K562 (cell line): ENCODE data around the gene NUPR1. TPM values are rescaled to one million over a fixed set of nuclear protein-coding genes. Genes with fewer than 3 reads are reported as not detected.
A peak's percentile ranks its signal among the peaks of the same experiment; 100 is the strongest.

Experiments
- ARHGAP35 ChIP-seq: fragments of 450-650 bp; IDR thresholded peaks from 2 replicates; pipeline ENCODE4 v1.6.1; 2018; ENCODE audit not compliant: partially characterized antibody
- CREB1 ChIP-seq, 2 experiments: sonication (generic) in 1 of 2; formaldehyde crosslinking in 1 of 2; IDR thresholded peaks; 2 replicates each; pipeline versions ENCODE4 v1.6.1 to v1.8.0; 2012 to 2022; ENCODE audit warnings: inconsistent platforms in 1 of 2, mild to moderate bottlenecking in 1 of 2, missing genetic modification reagents in 1 of 2, moderate library complexity in 1 of 2
- DMBX1 ChIP-seq: fragments of 250-450 bp; sonication (Bioruptor Pico); IDR thresholded peaks from 2 replicates; pipeline ENCODE4 v1.8.0; 2022; ENCODE audit warnings: inconsistent platforms, mild to moderate bottlenecking, moderate library complexity, borderline replicate concordance
- DNMT1 ChIP-seq: fragments of 450-650 bp; IDR thresholded peaks from 2 replicates; pipeline ENCODE4 v1.6.1; 2016; ENCODE audit warnings: antibody characterized with exemption, mild to moderate bottlenecking
- E2F3 ChIP-seq: fragments of 250-450 bp; sonication (Bioruptor Pico); IDR thresholded peaks from 2 replicates; pipeline ENCODE4 v1.4.0; 2020; ENCODE audit warnings: mild to moderate bottlenecking
- FOS ChIP-seq: IDR thresholded peaks from 3 replicates; pipeline ENCODE4 v1.6.1; 2011; ENCODE audit not compliant: insufficient read length; ENCODE audit errors: extremely low read depth
- JUND ChIP-seq, 2 experiments: IDR thresholded peaks; 2 replicates in 1 of 2; 3 replicates in 1 of 2; pipeline ENCODE4 v1.6.1; 2011; ENCODE audit warnings: borderline replicate concordance in 2 of 2, low read depth in 2 of 2, low read length in 2 of 2, improper control_type of control experiment in 1 of 2, missing biosample characterization in 1 of 2, missing genetic modification characterization in 1 of 2, missing genetic modification reagents in 1 of 2
- LCOR ChIP-seq: sonication (generic); formaldehyde crosslinking; IDR thresholded peaks from 2 replicates; pipeline ENCODE4 v1.8.0; 2022; ENCODE audit warnings: mild to moderate bottlenecking, missing genetic modification reagents
- MAFF ChIP-seq: IDR thresholded peaks from 2 replicates; pipeline ENCODE4 v1.6.1; 2012; ENCODE audit warnings: low read length, improper control_type of control experiment
- MBD2 ChIP-seq: sonication (generic); IDR thresholded peaks from 2 replicates; pipeline ENCODE4 v1.6.1; 2016; ENCODE audit warnings: low read depth, borderline replicate concordance
- MEF2D ChIP-seq: conservative IDR thresholded peaks from 2 replicates; pipeline ENCODE4 v1.6.1; 2016; ENCODE audit warnings: low read depth, missing genetic modification characterization, missing compliant biosample characterization
- PYGO2 ChIP-seq: fragments of 450-650 bp; IDR thresholded peaks from 2 replicates; pipeline ENCODE4 v1.6.1; 2016; ENCODE audit warnings: mild to moderate bottlenecking, missing genetic modification characterization, moderate library complexity, missing compliant biosample characterization
- RBBP5 ChIP-seq: fragments of 200-600 bp; sonication (generic); IDR thresholded peaks from 2 replicates; pipeline ENCODE4 v1.6.1; 2012; ENCODE audit warnings: borderline replicate concordance, mild to moderate bottlenecking, low read length, control low read depth, inconsistent platforms; ENCODE audit not compliant: insufficient read depth, poor library complexity, severe bottlenecking
- SLC30A9 ChIP-seq: fragments of 250-450 bp; sonication (Bioruptor Pico); IDR thresholded peaks from 2 replicates; pipeline ENCODE4 v1.8.0; 2022; ENCODE audit warnings: mild to moderate bottlenecking, moderate library complexity
- TCF3 ChIP-seq: sonication (generic); formaldehyde crosslinking; IDR thresholded peaks from 2 replicates; pipeline ENCODE4 v1.4.0; 2020; ENCODE audit warnings: mild to moderate bottlenecking, missing genetic modification reagents
- TGIF2 ChIP-seq: sonication (generic); formaldehyde crosslinking; IDR thresholded peaks from 2 replicates; pipeline ENCODE4 v1.8.1; 2022; ENCODE audit warnings: mild to moderate bottlenecking, missing genetic modification reagents, moderate library complexity
- YY1 ChIP-seq, 3 experiments: IDR thresholded peaks; 2 replicates each; pipeline ENCODE4 v1.6.1; 2011; ENCODE audit warnings: low read length in 2 of 3, mild to moderate bottlenecking in 2 of 3, moderate library complexity in 2 of 3, borderline replicate concordance in 1 of 3, control low read depth in 1 of 3, low read depth in 1 of 3; ENCODE audit not compliant: insufficient read depth in 3 of 3, insufficient replicate concordance in 2 of 3, control insufficient read depth in 1 of 3, insufficient read length in 1 of 3; ENCODE audit errors: extremely low read depth in 1 of 3
- ZEB2 ChIP-seq: fragments of 450-650 bp; IDR thresholded peaks from 2 replicates; pipeline ENCODE4 v1.6.1; 2016
- ZZZ3 ChIP-seq: fragments of 450-650 bp; IDR thresholded peaks from 2 replicates; pipeline ENCODE4 v1.6.1; 2016; ENCODE audit warnings: antibody characterized with exemption, mild to moderate bottlenecking, moderate library complexity
- polyA plus RNA-seq, 8 experiments: library from polyadenylated mRNA; depleted of rRNA in 4 of 8; stranded (reverse) in 5 of 8; unstranded in 3 of 8; fragments of >200 nt; fragmentation: Nextera tagmentation in 2 of 8; fragmentation: Illumina TruSeq in 1 of 8; extraction: Ambion mirVana in 2 of 8; extraction: Trizol in 1 of 8; gene quantifications; 2 replicates each; pipeline versions ENCODE4 v1.2.1 to v1.2.3, GENCODE V29; 2011 to 2014; ENCODE audit warnings: inconsistent platforms in 1 of 8, missing spikeins in 1 of 8
- total RNA-seq, 7 experiments: library from RNA; depleted of rRNA in 6 of 7; stranded (reverse); fragments of >200 nt in 6 of 7; fragmentation: Illumina TruSeq in 2 of 7; extraction: Trizol in 2 of 7; gene quantifications; 2 replicates each; pipeline versions ENCODE4 v1.2.1 to v1.2.3, GENCODE V29; 2011 to 2021; ENCODE audit warnings: low replicate concordance in 1 of 7
- TF ChIP-seq, protein P1 (sequence below): sonication (generic); formaldehyde crosslinking; IDR thresholded peaks from 2 replicates; pipeline ENCODE4 v1.8.0; 2023; ENCODE audit warnings: missing genetic modification reagents, mild to moderate bottlenecking, borderline replicate concordance
- TF ChIP-seq, protein P2 (sequence below): fragments of 450-650 bp; formaldehyde crosslinking; IDR thresholded peaks from 2 replicates; pipeline ENCODE4 v1.4.0; 2020; ENCODE audit warnings: mild to moderate bottlenecking, moderate library complexity

Gene NUPR1
- total and polyA plus RNA-seq, 9 of the 15 experiments (the other 6 are each of a cell fraction or from before 2014, with no cell fraction given) = 0.07 to 1.5 (median 0.27) TPM

DNA sequence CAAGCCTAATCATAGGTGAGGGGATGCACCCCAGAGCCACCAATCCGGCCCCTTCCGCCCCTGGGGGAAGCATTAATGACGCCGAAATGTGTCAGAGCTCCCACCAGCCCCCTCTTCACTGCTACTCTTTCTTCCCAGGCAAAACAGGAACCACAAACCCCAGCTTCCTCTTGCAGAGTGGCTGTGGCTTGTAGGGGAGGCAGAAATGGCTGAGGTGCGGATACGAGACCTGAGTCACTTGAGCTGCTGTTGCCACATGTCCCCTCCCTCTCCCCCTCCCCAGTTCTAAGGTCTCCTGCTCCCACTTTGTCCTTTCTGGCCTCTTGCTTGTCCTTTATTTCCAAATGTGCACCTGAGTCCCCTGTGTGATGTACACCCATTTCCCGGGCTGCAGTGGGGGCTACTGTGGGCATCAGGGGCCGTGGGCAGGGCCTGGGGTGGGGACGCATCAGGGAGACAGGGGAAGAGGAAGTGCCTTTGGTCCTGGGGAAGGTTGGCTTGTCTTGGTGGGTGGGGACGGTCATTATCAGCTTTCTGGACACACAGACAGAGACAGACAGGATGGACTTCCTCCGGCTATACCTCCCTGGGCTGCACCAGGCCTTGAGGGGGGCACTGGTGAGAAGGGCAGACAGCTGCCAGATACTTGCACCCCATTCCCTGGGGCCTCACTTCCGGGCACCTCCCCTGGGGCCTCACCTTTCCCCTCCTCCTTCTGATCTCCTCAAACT lies 44.5 kb downstream of the NUPR1 start, which contains the start of gene APOBR (continued):
- TF ChIP-seq, protein P1, sequence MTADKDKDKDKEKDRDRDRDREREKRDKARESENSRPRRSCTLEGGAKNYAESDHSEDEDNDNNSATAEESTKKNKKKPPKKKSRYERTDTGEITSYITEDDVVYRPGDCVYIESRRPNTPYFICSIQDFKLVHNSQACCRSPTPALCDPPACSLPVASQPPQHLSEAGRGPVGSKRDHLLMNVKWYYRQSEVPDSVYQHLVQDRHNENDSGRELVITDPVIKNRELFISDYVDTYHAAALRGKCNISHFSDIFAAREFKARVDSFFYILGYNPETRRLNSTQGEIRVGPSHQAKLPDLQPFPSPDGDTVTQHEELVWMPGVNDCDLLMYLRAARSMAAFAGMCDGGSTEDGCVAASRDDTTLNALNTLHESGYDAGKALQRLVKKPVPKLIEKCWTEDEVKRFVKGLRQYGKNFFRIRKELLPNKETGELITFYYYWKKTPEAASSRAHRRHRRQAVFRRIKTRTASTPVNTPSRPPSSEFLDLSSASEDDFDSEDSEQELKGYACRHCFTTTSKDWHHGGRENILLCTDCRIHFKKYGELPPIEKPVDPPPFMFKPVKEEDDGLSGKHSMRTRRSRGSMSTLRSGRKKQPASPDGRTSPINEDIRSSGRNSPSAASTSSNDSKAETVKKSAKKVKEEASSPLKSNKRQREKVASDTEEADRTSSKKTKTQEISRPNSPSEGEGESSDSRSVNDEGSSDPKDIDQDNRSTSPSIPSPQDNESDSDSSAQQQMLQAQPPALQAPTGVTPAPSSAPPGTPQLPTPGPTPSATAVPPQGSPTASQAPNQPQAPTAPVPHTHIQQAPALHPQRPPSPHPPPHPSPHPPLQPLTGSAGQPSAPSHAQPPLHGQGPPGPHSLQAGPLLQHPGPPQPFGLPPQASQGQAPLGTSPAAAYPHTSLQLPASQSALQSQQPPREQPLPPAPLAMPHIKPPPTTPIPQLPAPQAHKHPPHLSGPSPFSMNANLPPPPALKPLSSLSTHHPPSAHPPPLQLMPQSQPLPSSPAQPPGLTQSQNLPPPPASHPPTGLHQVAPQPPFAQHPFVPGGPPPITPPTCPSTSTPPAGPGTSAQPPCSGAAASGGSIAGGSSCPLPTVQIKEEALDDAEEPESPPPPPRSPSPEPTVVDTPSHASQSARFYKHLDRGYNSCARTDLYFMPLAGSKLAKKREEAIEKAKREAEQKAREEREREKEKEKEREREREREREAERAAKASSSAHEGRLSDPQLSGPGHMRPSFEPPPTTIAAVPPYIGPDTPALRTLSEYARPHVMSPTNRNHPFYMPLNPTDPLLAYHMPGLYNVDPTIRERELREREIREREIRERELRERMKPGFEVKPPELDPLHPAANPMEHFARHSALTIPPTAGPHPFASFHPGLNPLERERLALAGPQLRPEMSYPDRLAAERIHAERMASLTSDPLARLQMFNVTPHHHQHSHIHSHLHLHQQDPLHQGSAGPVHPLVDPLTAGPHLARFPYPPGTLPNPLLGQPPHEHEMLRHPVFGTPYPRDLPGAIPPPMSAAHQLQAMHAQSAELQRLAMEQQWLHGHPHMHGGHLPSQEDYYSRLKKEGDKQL (CRISPR knock-in tag) = no peak
- TF ChIP-seq MEF2D (tag) (no peak), RBBP5 (no peak), PYGO2 (tag) (no peak), DMBX1 (no peak), ZZZ3 (no peak), MAFF (no peak), JUND (IDR thresholded peaks at IDR 0.05; ENCODE audit: borderline replicate concordance, low read depth, low read length) (no peak), JUND (tag; IDR thresholded peaks at IDR 0.05; ENCODE audit: borderline replicate concordance, low read depth, low read length) (no peak), TCF3 (CRISPR knock-in tag) (peak; percentile 21; the same call in 1 of the 2 replicates), E2F3 (CRISPR knock-in tag) (no peak), TGIF2 (CRISPR knock-in tag) (no peak), ZEB2 (peak; percentile 20; the same call in 1 of the 2 replicates), MBD2 (no peak), DNMT1 (no peak), FOS (no peak), SLC30A9 (CRISPR knock-in tag) (no peak), LCOR (peak; percentile 27; the same call in 1 of the 2 replicates), ARHGAP35 (no peak), CREB1 (IDR thresholded peaks at IDR 0.05) (no peak), CREB1 (CRISPR knock-in tag; IDR thresholded peaks at IDR 0.05) (no peak), YY1 (IDR thresholded peaks at IDR 0.05; ENCODE audit: borderline replicate concordance in 1 of 3, control insufficient read depth in 1 of 3, extremely low read depth in 1 of 3, insufficient read depth in 3 of 3, insufficient read length in 1 of 3, insufficient replicate concordance in 2 of 3, low read depth in 1 of 3, low read length in 2 of 3) (peak in 2 of 3 experiments; percentile 32 to 53)
- TF ChIP-seq, protein P2, sequence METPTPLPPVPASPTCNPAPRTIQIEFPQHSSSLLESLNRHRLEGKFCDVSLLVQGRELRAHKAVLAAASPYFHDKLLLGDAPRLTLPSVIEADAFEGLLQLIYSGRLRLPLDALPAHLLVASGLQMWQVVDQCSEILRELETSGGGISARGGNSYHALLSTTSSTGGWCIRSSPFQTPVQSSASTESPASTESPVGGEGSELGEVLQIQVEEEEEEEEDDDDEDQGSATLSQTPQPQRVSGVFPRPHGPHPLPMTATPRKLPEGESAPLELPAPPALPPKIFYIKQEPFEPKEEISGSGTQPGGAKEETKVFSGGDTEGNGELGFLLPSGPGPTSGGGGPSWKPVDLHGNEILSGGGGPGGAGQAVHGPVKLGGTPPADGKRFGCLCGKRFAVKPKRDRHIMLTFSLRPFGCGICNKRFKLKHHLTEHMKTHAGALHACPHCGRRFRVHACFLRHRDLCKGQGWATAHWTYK (CRISPR knock-in tag) = no peak
